CD4-positive, alpha-beta T cell (primary cell): ENCODE data around the gene ADAM17. TPM values are rescaled to one million over a fixed set of nuclear protein-coding genes. Genes with fewer than 3 reads are reported as not detected.

ENCODE experiments used
- ATAC-seq: fragments of 200-7000 bp; cut with Tn5 transposase; one replicate; pipeline ENCODE4 v1.10.0; 2022; ENCODE audit warnings: mild to moderate bottlenecking; ENCODE audit not compliant: poor library complexity
- CTCF ChIA-PET: fragments of 350-600 bp; sonication (Branson Sonifier 250); formaldehyde crosslinking; loops from one replicate; lab custom pipeline; 2021; ENCODE audit warnings: antibody characterized with exemption, inconsistent platforms; lab: Charles Lee
- POLR2A ChIA-PET: fragments of 350-600 bp; sonication (Branson Sonifier 250); formaldehyde crosslinking; loops from one replicate; lab custom pipeline; 2021; ENCODE audit warnings: antibody characterized with exemption, inconsistent platforms; lab: Charles Lee
- DNase-seq, 14 experiments: peaks; one replicate each; pipeline ENCODE4 v3.0.0-alpha.2; 2013 to 2020; ENCODE audit warnings: mixed read lengths in 2 of 14
- H3K27ac ChIP-seq, 2 donors: one replicate each; pipeline versions ENCODE4 v1.5.1 to v1.7.0; 2013; ENCODE audit warnings: low read length in 2 of 2, low read depth in 1 of 2, mild to moderate bottlenecking in 1 of 2
- H3K27me3 ChIP-seq, 2 experiments: 1 replicate in 1 of 2; 2 replicates in 1 of 2; pipeline versions ENCODE4 v1.6.1 to v1.7.0; 2013; ENCODE audit warnings: low read length in 2 of 2, control low read depth in 1 of 2, mild to moderate bottlenecking in 1 of 2, moderate library complexity in 1 of 2; ENCODE audit not compliant: insufficient read depth in 2 of 2, control insufficient read depth in 1 of 2
- H3K36me3 ChIP-seq: one replicate; pipeline ENCODE4 v1.6.1; 2013; ENCODE audit warnings: low read length, control low read depth; ENCODE audit not compliant: insufficient read depth
- H3K4me1 ChIP-seq: one replicate; pipeline ENCODE4 v1.6.1; 2013; ENCODE audit warnings: low read length, control low read depth; ENCODE audit not compliant: insufficient read depth
- H3K4me3 ChIP-seq: one replicate; pipeline ENCODE4 v1.5.1; 2013; ENCODE audit warnings: mild to moderate bottlenecking, low read length, moderate library complexity
- H3K9me3 ChIP-seq, 2 experiments: 1 replicate in 1 of 2; 2 replicates in 1 of 2; pipeline versions ENCODE4 v1.6.1 to v1.7.0; 2013; ENCODE audit warnings: low read length in 2 of 2, mild to moderate bottlenecking in 2 of 2, control low read depth in 1 of 2, moderate library complexity in 1 of 2; ENCODE audit not compliant: control insufficient read depth in 1 of 2, insufficient read depth in 1 of 2
- H3K27ac Mint-ChIP-seq: one replicate; pipeline ENCODE4 v1.8.0; 2020; ENCODE audit warnings: mixed read lengths
- H3K27me3 Mint-ChIP-seq: one replicate; pipeline ENCODE4 v1.8.0; 2021; ENCODE audit warnings: mixed read lengths
- H3K36me3 Mint-ChIP-seq: one replicate; pipeline ENCODE4 v1.8.0; 2021; ENCODE audit warnings: low read depth, mixed read lengths
- H3K4me1 Mint-ChIP-seq: one replicate; pipeline ENCODE4 v1.8.0; 2021; ENCODE audit warnings: low read depth, mixed read lengths
- H3K4me3 Mint-ChIP-seq: one replicate; pipeline ENCODE4 v1.8.0; 2020; ENCODE audit warnings: mild to moderate bottlenecking, mixed read lengths
- H3K9me3 Mint-ChIP-seq: one replicate; pipeline ENCODE4 v1.8.0; 2020; ENCODE audit warnings: mixed read lengths
- intact Hi-C, 2 experiments: fragments of 100-400 bp; cut with DNase I in 1 of 2; cut with micrococcal nuclease in 1 of 2; formaldehyde crosslinking; loops; one replicate each; pipeline versions ENCODE4 v1.15.1 to v1.9.0; 2023 to 2025; cut with DNase I, micrococcal nuclease
- total RNA-seq, 174 experiments: library from RNA in 2 of 174; stranded (reverse) in 2 of 174; gene quantifications; one replicate each; pipeline ENCODE4 v1.2.3 and lab custom pipeline; 2021 to 2026
- TF ChIP-seq, protein P1 (sequence below): fragments of 200-600 bp; IDR thresholded peaks from one replicate; pipeline ENCODE4 v1.8.0; 2022; ENCODE audit warnings: antibody characterized with exemption, mild to moderate bottlenecking

Gene ADAM17
- total RNA-seq, 2 experiments from 2014 or later: 21.4 to 21.6 TPM

DNA sequence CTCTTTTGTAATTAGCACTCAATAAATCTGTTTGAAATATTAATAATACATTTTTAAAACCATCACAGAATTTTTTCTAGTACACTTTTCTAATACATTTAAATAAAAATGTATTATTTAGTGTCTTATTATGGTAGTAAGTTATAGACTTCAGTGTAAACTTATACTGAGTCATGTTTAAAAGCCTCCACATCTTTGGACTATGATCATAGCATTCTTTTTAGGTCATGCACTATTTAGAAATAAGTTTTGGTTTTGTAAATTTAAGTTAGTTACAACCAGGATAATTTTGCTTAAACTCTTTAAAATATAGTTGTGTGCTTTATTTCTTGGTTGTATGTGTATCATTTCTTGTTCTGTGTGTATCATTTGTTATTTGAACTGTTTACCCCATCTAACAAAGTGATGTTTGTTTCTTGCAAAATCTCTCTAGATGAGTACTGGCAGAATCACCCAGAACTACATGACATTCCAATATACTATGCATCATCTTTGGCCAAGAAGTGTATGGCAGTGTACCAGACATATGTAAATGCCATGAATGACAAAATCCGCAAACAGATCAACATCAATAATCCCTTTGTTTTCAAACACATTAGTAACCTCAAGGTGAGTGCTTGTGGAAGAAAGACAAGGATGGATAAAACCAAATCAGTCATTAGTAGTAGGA lies 115.4 kb downstream of the ADAM17 start:
- Histone ChIP-seq H3K9me3 (no peaks in the 10 kb centered on the region), H3K27ac (no peak overlapping the region), H3K4me1 (no peaks in the 10 kb centered on the region), H3K4me3 (no peak overlapping the region), H3K27me3 (no peaks in the 10 kb centered on the region), H3K36me3 (peaks cover 40% of the 10 kb centered on the region)
- Mint-ChIP-seq H3K9me3 (no peaks in the 10 kb centered on the region), H3K27ac (peak overlapping the region; percentile 40), H3K27me3 (no peaks in the 10 kb centered on the region), H3K4me3 (no peak overlapping the region), H3K4me1 (peaks cover 5% of the 10 kb centered on the region), H3K36me3 (peaks cover 76% of the 10 kb centered on the region)
- POLR2A ChIA-PET: no interaction called here
- intact Hi-C loops: no loop called here
- ATAC-seq (no peak), DNase-seq (no peak)
- CTCF ChIA-PET: interaction anchor here (0.6 kb wide), 1 partner anchor 30 kb away, joined by 5 read pairs; no protein-coding TSS in a partner anchor
- TF ChIP-seq, protein P1, sequence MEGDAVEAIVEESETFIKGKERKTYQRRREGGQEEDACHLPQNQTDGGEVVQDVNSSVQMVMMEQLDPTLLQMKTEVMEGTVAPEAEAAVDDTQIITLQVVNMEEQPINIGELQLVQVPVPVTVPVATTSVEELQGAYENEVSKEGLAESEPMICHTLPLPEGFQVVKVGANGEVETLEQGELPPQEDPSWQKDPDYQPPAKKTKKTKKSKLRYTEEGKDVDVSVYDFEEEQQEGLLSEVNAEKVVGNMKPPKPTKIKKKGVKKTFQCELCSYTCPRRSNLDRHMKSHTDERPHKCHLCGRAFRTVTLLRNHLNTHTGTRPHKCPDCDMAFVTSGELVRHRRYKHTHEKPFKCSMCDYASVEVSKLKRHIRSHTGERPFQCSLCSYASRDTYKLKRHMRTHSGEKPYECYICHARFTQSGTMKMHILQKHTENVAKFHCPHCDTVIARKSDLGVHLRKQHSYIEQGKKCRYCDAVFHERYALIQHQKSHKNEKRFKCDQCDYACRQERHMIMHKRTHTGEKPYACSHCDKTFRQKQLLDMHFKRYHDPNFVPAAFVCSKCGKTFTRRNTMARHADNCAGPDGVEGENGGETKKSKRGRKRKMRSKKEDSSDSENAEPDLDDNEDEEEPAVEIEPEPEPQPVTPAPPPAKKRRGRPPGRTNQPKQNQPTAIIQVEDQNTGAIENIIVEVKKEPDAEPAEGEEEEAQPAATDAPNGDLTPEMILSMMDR: no peak

DNA sequence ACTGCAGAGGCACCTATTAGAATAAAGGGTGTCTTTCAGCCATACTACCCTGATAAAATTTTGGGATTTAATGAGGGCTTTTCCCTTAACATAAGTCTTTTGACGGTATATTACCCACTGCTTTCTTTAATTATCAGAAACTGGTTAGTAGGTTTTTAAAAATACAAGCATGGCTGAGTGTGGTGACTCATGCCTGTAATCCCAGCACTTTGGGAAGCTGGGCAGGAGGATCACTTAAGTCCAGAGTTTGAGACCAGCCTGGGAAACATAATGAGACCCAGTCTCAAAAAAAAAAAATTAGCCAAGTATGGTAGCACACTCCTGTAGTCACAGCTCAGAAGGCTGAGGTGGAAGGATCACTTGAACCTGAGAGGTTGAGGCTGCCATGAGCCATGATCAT lies 116.1 kb downstream of the ADAM17 start:
- Mint-ChIP-seq H3K36me3 (peaks cover 76% of the 10 kb centered on the region), H3K4me3 (no peak overlapping the region), H3K4me1 (no peaks in the 10 kb centered on the region), H3K9me3 (no peaks in the 10 kb centered on the region), H3K27ac (no peak overlapping the region), H3K27me3 (no peaks in the 10 kb centered on the region)
- H3K4me1 ChIP-seq: no peaks in the 10 kb centered on the region
- peaks cover 43% of the 10 kb centered on the region for H3K36me3 ChIP-seq
- ATAC-seq: no peak
- intact Hi-C loops: no loop called here
- H3K4me3 ChIP-seq: no peak overlapping the region
- ChIA-PET POLR2A (no interaction called here), CTCF (no interaction called here)
- H3K27me3 ChIP-seq: no peaks in the 10 kb centered on the region
- TF ChIP-seq, protein P1: no peak
- H3K9me3 ChIP-seq: no peaks in the 10 kb centered on the region
- no peak overlapping the region for H3K27ac ChIP-seq
- DNase-seq: no peak

Other genes starting within 250 kb of the ADAM17 start
- gene ITGB1BP1, start 132.3 kb downstream of the ADAM17 start, total RNA-seq: 10 to 100 TPM; 24.4 to 25.0 TPM
- 10 to 100 TPM; 13.2 to 13.8 TPM for gene CPSF3, start 132.2 kb downstream of the ADAM17 start, total RNA-seq
- gene IAH1, start 81.3 kb downstream of the ADAM17 start, total RNA-seq: 10 to 100 TPM; 54.8 to 57.3 TPM
- gene YWHAQ, start 75.2 kb upstream of the ADAM17 start, total RNA-seq: 100 to 1,000 TPM in 1 of 2 experiments, 10 to 100 TPM in 1; 95.8 to 101 TPM